ENCODE results near the gene NOC4L.
"Not testable (repeated sequence)": the region's sequence is repeated elsewhere in the genome, so short reads cannot be mapped to it uniquely, and the experiment has no call there.

Gene NOC4L

DNA sequence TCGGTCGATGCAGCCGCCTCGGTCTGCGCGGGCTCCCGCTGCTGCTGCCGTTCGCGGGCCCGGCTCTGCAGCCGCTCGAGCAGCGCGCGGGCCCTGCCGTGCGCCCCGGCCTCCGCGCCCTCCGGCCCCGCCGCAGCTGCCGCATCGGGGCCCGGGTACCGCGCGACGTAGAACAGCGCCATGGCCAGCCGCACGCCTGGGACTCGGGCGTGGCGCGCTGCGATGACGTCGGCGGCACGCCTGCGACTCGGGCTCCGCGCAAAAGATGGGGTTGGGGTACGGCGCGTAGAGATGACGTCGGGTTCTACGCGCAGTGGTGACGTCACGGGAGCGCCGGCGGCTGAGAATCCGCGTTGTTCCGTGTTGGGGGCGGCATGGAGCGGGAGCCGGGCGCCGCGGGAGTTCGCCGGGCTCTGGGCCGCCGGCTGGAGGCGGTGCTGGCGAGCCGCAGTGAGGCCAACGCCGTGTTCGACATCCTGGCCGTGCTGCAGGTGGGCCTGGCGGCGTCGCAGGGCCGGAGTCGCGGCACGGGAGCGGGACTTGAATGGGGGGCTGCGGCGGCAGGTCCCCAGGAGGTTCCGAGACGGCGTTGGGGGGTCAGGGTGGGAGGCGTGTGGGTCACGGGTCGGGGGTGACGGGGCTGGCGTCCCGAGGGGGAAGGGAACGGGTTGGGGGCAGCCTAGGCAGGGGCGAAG, at the start of gene NOC4L, which contains the start of gene DDX51:
TSS of gene NOC4L (plus strand) at position 343 of the 695 bp plus-strand sequence. CDS start at position 375, 32 bp downstream.
TSS of gene DDX51 (minus strand) at position 205 of the 695 bp plus-strand sequence. CDS start at position 182, 23 bp downstream.
- in situ Hi-C loops (cut with HindIII; ENCODE audit: low pct_ligation_motif_present, low pct_unique_long_range_greater_than_20kb, low sequenced_read_pairs) = loop anchor here (25.0 kb wide), 1 partner anchor 468 kb away; the partner anchor contains the start of genes LRCOL1 and P2RX2
- peak; percentile 98 for DNase-seq

- no peak for DNase-seq
- in situ Hi-C loops (cut with HindIII; ENCODE audit: low pct_ligation_motif_present, low pct_unique_long_range_greater_than_20kb, low sequenced_read_pairs) = no loop called here
These were observed 48.5 kb upstream of the NOC4L start for GRCh38 chr12:132095520-132096409.

DNA sequence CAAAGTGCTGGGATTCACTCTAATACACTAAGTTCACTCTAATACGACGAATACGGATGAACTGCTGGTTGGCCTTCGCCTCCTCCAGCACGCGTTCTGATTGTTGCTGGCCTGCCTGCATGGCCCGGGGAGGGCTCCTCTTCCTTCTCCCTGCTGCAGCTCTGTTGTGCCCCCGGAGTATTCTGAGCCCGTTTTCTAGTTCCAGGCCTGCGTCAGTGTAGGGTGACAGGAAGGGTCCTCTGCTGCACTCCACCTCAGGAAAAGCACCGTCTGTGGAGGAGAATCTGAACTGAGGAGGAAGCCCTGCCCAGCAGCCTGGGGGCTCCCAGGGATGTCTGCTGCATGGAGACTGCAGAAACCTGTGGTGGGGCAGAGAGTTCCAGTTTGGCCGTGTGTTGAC, 44.5 kb upstream of the NOC4L start:
- no peak for DNase-seq
- in situ Hi-C loops (cut with HindIII; ENCODE audit: low pct_ligation_motif_present, low pct_unique_long_range_greater_than_20kb, low sequenced_read_pairs) = no loop called here

GRCh38 chr12:132100306-132101065, 43.8 kb upstream of the NOC4L start:
- in situ Hi-C loops (cut with HindIII; ENCODE audit: low pct_ligation_motif_present, low pct_unique_long_range_greater_than_20kb, low sequenced_read_pairs) = no loop called here
- DNase-seq = no peak

DNA sequence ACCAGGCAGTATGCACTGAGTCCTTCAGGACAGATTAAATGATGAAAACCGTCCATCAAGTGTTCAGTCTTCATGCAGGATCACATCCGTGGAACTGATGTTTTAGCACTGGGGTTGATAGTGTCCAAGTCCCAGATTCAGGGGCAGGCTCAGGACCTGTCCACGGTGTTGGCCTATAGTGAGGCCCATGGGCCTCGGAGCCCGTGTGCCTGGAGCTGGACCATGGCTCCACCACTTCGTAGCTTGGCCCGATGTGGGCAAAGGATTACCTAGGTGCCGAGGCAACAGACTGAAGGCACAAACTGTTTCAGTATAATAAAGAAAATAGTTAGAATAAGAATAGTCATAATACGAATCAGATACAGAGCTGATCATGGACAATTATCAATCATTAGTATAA, 42.0 kb upstream of the NOC4L start:
- no peak for DNase-seq
- in situ Hi-C loops (cut with HindIII; ENCODE audit: low pct_ligation_motif_present, low pct_unique_long_range_greater_than_20kb, low sequenced_read_pairs) = no loop called here

- in situ Hi-C loops (cut with HindIII; ENCODE audit: low pct_ligation_motif_present, low pct_unique_long_range_greater_than_20kb, low sequenced_read_pairs); DNase-seq: not testable (repeated sequence)
These were observed 41.2 kb upstream of the NOC4L start for GRCh38 chr12:132103072-132103471.

DNA sequence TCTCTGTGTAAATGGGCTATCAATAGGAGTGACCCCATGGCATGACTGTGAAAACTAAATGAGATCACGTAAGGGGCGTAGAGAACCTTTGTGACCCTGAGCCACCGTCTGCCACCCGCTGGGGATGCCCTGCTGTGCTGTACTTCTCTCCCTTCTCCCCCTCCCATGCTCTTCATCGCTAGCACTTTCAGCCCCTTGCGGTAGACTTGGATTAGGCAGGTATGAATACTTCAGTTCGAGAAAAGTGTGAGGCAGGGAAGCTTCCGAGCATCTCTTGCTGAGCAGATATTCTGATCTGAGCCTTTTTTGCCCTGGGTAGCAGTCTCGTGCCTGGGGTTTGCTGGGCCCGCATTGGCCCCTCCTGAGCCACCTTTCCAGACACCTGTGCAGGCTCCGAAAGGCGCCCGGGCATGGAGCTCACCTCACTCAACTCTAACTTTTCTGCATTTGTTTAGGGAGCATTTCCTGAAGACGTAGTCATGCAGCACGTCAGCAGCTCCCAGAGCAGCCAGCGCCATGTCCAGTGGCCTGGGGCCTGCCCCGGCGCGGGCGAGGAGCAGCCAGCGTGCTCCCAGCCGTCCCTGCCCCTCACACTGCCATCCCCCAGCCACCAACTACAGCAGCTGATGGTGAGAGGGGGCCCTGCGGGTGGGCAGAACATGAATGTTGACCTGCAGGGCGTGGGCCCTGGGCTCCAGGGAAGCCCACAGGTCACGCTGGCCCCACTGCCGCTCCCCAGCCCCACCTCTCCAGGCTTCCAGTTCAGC, 40.5 kb upstream of the NOC4L start:
- in situ Hi-C loops (cut with HindIII; ENCODE audit: low pct_ligation_motif_present, low pct_unique_long_range_greater_than_20kb, low sequenced_read_pairs) = no loop called here
- no peak for DNase-seq

DNA sequence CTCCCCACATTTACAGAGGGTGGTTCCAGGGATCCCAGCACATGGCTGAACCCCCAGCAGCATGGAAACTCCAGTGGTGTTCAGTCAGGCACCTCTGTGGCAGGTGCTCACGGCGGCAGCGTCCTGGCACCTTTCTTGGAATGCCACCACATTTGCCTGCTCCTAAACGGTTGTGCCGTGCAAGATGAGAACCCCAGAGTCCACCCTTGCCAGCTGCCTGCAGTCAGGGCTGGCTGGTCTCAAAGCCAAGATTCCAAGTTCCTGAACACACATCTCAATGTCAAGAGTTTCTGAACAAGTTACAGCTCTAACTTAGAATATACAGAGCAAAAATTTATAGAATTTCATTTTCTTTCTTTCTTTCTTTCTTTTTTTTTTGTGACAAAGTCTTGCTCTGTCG, 38.8 kb upstream of the NOC4L start:
- in situ Hi-C loops (cut with HindIII; ENCODE audit: low pct_ligation_motif_present, low pct_unique_long_range_greater_than_20kb, low sequenced_read_pairs) = no loop called here
- DNase-seq = no peak

DNA sequence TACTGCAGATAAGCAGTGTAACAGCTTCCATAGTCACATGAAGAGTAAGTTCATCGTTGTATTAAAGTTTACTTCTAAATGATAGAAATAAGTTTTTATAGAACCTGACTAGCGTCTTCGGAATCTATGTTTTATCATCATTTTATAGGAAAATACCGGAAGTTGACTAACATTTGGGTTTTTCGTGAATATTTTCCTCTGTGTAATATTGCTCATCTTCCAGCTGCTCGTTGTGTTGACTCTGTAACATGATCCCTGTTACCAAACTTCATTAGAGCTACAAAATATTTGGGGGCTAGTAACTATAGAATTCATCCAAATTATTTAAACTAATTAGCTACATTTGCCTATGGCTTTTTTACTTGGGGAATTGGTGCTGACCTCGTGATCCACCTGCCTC, 37.3 kb upstream of the NOC4L start:
- no peak for DNase-seq
- in situ Hi-C loops (cut with HindIII; ENCODE audit: low pct_ligation_motif_present, low pct_unique_long_range_greater_than_20kb, low sequenced_read_pairs) = no loop called here

GRCh38 chr12:132108211-132108832, 35.9 kb upstream of the NOC4L start:
- no peak for DNase-seq
- in situ Hi-C loops (cut with HindIII; ENCODE audit: low pct_ligation_motif_present, low pct_unique_long_range_greater_than_20kb, low sequenced_read_pairs) = no loop called here

GRCh38 chr12:132109741-132110140, 34.5 kb upstream of the NOC4L start:
- in situ Hi-C loops (cut with HindIII; ENCODE audit: low pct_ligation_motif_present, low pct_unique_long_range_greater_than_20kb, low sequenced_read_pairs) = no loop called here

GRCh38 chr12:132110677-132111076, 33.6 kb upstream of the NOC4L start:
- in situ Hi-C loops (cut with HindIII; ENCODE audit: low pct_ligation_motif_present, low pct_unique_long_range_greater_than_20kb, low sequenced_read_pairs) = no loop called here
- no peak for DNase-seq

More at GRCh38 chr12:132109741-132110140, 34.5 kb upstream of the NOC4L start:
- no peak for DNase-seq

GRCh38 chr12:132111654-132112304, 32.5 kb upstream of the NOC4L start:
- in situ Hi-C loops (cut with HindIII; ENCODE audit: low pct_ligation_motif_present, low pct_unique_long_range_greater_than_20kb, low sequenced_read_pairs) = no loop called here
- no peak for DNase-seq

DNA sequence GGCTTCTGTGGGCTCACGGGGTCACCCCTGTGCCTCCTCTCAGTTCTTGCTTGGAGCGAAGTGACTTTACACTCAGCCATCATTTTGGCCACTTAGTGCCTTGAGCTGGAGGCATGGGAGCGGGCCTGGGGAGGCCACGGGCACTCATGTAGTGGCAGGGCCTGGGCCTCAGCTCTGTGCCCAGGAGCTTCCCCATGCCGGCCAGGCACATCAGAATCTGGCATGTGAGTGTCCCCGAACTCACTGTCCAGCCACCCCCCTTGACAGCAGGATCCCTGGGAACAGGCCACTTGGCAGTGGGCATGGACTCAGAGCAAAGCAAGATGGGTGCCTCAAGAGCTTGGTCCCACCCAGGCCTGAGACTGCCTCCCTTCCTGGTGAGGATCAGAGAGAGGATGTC, 29.6 kb upstream of the NOC4L start:
- DNase-seq = no peak
- in situ Hi-C loops (cut with HindIII; ENCODE audit: low pct_ligation_motif_present, low pct_unique_long_range_greater_than_20kb, low sequenced_read_pairs) = no loop called here

DNA sequence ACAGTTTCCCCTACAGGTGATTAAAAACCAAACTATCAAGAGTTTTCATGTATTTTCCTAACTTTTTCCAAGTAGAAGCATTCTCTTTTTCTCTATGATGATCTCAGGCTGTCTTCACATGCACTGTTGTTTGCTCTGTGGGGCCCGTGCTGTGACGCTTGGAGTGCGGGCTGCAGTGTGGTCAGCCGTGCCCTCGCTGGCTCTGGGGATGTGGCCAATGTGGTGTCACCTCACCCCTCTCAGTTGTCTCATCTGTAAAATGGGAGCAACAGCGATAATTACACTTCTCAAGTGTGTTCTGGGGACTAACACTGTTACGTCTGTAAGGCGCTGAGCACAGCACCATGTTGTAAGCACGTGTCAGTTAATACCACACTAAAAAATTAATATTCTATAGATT, 28.8 kb upstream of the NOC4L start:
- in situ Hi-C loops (cut with HindIII; ENCODE audit: low pct_ligation_motif_present, low pct_unique_long_range_greater_than_20kb, low sequenced_read_pairs) = no loop called here
- no peak for DNase-seq

DNA sequence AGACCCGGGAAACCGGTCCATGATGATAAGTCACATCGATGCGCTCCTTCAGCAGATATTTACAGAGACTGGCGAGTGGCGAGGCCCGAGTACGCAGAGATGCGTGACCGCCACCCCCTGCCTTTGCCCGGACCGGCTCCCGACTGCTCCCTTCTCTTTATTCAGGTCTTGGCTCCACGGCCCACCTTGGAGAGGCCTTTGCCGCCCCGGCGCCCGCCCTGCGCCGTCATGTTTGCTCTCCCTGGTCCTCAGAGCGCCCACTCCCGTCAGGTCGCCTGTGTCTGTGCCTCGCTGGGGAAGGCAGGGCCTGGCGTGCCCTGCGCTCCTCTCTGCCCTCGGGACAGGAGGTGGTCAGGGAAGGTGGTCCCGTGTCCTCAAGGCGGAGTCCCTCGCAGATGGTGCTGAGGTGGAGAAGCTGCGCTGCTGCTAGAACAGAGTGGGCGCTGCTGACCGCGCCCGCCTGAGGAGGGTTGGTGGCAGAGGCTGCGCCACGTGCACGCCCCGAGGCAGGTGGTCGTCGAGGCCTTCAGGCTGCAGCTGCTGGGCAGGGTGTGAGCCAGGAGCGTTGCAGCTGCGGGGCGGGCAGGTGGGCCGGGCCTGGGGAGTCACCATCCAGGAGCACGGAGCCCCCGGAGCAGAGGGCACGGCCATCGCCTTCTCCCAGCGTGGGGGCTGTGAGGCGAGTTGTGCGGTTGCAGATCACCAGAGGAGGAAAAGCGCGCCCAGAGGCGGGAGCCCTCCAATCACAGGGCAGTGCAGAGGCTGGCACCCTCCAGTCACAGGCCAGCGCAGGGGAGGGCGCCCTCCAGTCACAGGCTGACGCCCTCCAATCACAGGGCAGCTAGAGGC, 27.3 kb upstream of the NOC4L start:
- in situ Hi-C loops (cut with HindIII; ENCODE audit: low pct_ligation_motif_present, low pct_unique_long_range_greater_than_20kb, low sequenced_read_pairs) = no loop called here
- DNase-seq = no peak

DNA sequence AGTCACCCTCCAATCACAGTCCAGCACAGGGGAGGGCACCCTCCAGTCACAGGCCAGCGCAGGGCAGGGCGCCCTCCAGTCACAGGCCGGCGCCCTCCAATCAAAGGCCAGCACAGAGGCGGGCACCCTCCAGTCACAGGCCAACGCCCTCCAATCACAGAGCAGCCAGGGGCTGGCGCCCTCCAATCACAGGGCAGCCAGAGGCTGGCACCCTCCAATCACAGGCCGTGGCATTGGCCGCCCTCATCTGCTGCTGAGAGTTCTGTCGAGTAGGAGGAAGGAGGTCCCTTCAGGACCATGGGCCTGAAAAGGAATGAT, 26.7 kb upstream of the NOC4L start:
- DNase-seq = peak; percentile 18
- in situ Hi-C loops (cut with HindIII; ENCODE audit: low pct_ligation_motif_present, low pct_unique_long_range_greater_than_20kb, low sequenced_read_pairs) = no loop called here

Data from ACHN (cell line).